Trophoblast cell (in vitro differentiated cells and primary cell): ENCODE results near the gene CDK7.

Experiments
- DNase-seq, 2 donors: peaks; one replicate each; pipeline ENCODE4 v3.0.0-alpha.2; 2016
- H2AFZ ChIP-seq: 2 replicates; pipeline ENCODE4 v1.6.1; 2013; ENCODE audit warnings: low read length, moderate library complexity, mild to moderate bottlenecking; ENCODE audit not compliant: insufficient read depth, poor library complexity
- H2AK5ac ChIP-seq: 2 replicates; pipeline ENCODE4 v1.6.1; 2013; ENCODE audit warnings: mild to moderate bottlenecking, low read length
- H2BK120ac ChIP-seq: 2 replicates; pipeline ENCODE4 v1.6.1; 2013; ENCODE audit warnings: low read length, mild to moderate bottlenecking, moderate library complexity; ENCODE audit not compliant: insufficient read depth, poor library complexity
- H2BK12ac ChIP-seq: 2 replicates; pipeline ENCODE4 v1.6.1; 2013; ENCODE audit warnings: mild to moderate bottlenecking, low read length, moderate library complexity
- H2BK5ac ChIP-seq: 2 replicates; pipeline ENCODE4 v1.6.1; 2013; ENCODE audit warnings: low read length, low read depth, moderate library complexity, mild to moderate bottlenecking; ENCODE audit not compliant: poor library complexity
- H3K14ac ChIP-seq: 2 replicates; pipeline ENCODE4 v1.6.1; 2013; ENCODE audit warnings: mild to moderate bottlenecking, low read length
- H3K18ac ChIP-seq: 2 replicates; pipeline ENCODE4 v1.6.1; 2013; ENCODE audit warnings: mild to moderate bottlenecking, low read length
- H3K23ac ChIP-seq: 2 replicates; pipeline ENCODE4 v1.6.1; 2013; ENCODE audit warnings: low read length
- H3K27ac ChIP-seq: 2 replicates; pipeline ENCODE4 v1.5.1; 2013; ENCODE audit warnings: low read depth, mild to moderate bottlenecking, inconsistent platforms, low read length, moderate library complexity
- H3K27me3 ChIP-seq: 2 replicates; pipeline ENCODE4 v1.6.1; 2013; ENCODE audit warnings: inconsistent platforms, mild to moderate bottlenecking, low read length, moderate library complexity; ENCODE audit not compliant: insufficient read depth
- H3K36me3 ChIP-seq, 2 experiments: 1 replicate in 1 of 2; 2 replicates in 1 of 2; pipeline ENCODE4 v1.6.1; 2013; ENCODE audit warnings: low read length in 2 of 2, mild to moderate bottlenecking in 2 of 2, moderate library complexity in 1 of 2; ENCODE audit not compliant: insufficient read depth in 2 of 2, control insufficient read depth in 1 of 2
- H3K4ac ChIP-seq: 2 replicates; pipeline ENCODE4 v1.6.1; 2013; ENCODE audit warnings: low read depth, mild to moderate bottlenecking, low read length, moderate library complexity
- H3K4me1 ChIP-seq, 2 experiments: 1 replicate in 1 of 2; 2 replicates in 1 of 2; pipeline ENCODE4 v1.6.1; 2013; ENCODE audit warnings: low read length in 2 of 2, mild to moderate bottlenecking in 2 of 2, moderate library complexity in 1 of 2; ENCODE audit not compliant: insufficient read depth in 2 of 2, control insufficient read depth in 1 of 2
- H3K4me2 ChIP-seq: 2 replicates; pipeline ENCODE4 v1.6.1; 2013; ENCODE audit warnings: inconsistent platforms, mild to moderate bottlenecking, low read length, moderate library complexity
- H3K4me3 ChIP-seq: 2 replicates; pipeline ENCODE4 v1.5.1; 2013; ENCODE audit warnings: mild to moderate bottlenecking, low read depth, low read length, inconsistent platforms
- H3K79me1 ChIP-seq: one replicate; pipeline ENCODE4 v1.6.1; 2013; ENCODE audit warnings: low read length
- H3K79me2 ChIP-seq: 2 replicates; pipeline ENCODE4 v1.6.1; 2013; ENCODE audit warnings: low read length, mild to moderate bottlenecking; ENCODE audit not compliant: control insufficient read depth, insufficient read depth, poor library complexity
- H3K9ac ChIP-seq: 2 replicates; pipeline ENCODE4 v1.6.1; 2013; ENCODE audit warnings: mild to moderate bottlenecking, low read length
- H3K9me3 ChIP-seq: 2 replicates; pipeline ENCODE4 v1.6.1; 2013; ENCODE audit warnings: low read depth, mild to moderate bottlenecking, control low read depth, inconsistent platforms, low read length; ENCODE audit not compliant: insufficient read depth
- H4K12ac ChIP-seq: 2 replicates; pipeline ENCODE4 v1.6.1; 2013; ENCODE audit warnings: low read depth, mild to moderate bottlenecking, low read length, moderate library complexity
- H4K8ac ChIP-seq: 2 replicates; pipeline ENCODE4 v1.6.1; 2013; ENCODE audit warnings: low read depth, mild to moderate bottlenecking, low read length, moderate library complexity
- H4K91ac ChIP-seq: one replicate; pipeline ENCODE4 v1.6.1; 2013; ENCODE audit warnings: low read depth, mild to moderate bottlenecking, low read length, moderate library complexity
- WGBS: extraction: QIAGEN DNeasy Blood & Tissue Kit; methylation state at CpG from one replicate; pipeline ENCODE4 v1.1.7; 2013; ENCODE audit warnings: missing lambda C conversion rate; ENCODE audit not compliant: insufficient read length, insufficient coverage; ENCODE audit errors: extremely low coverage; 5-methylcytosine and 5-hydroxymethylcytosine counted together

The CDK7 gene

DNA sequence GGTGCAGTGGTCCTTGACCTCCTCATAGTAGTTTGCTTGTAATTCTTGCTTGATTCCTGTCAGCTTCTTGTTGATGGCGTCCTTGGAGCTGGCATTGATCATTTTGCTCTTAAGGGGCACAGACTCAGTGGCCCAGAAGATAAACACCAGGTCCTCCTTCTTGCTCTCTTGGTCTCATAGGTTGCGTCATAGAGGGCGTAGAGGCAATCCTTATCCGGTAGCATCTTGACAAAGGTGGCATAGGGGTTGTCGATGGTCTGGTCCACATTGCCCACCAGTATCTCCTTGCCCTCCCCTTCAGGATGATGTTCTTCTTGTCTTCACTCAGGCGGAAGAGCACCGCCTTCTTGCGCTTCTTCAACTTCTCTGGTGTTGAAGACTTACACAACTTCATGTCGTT, 78.7 kb downstream of the CDK7 start:
- H4K12ac ChIP-seq: no peak overlapping the region
- no peaks in the 10 kb centered on the region for H3K27me3 ChIP-seq
- H3K9ac ChIP-seq: no peak overlapping the region
- no peak overlapping the region for H4K8ac ChIP-seq
- H3K4me2 ChIP-seq: no peak overlapping the region
- no peak overlapping the region for H2AK5ac ChIP-seq
- H2BK5ac ChIP-seq: no peak overlapping the region
- no peaks in the 10 kb centered on the region for H3K79me1 ChIP-seq
- H3K4me3 ChIP-seq: no peak overlapping the region
- no peak overlapping the region for H3K18ac ChIP-seq
- no peak overlapping the region for H3K23ac ChIP-seq
- no peak for DNase-seq
- H3K9me3 ChIP-seq: peaks cover 3% of the 10 kb centered on the region
- no peaks in the 10 kb centered on the region for H3K4me1 ChIP-seq
- H2BK120ac ChIP-seq: no peak overlapping the region
- no CpG with 5 or more reads among the region's 9 CpGs for WGBS
- H2BK12ac ChIP-seq: no peak overlapping the region
- no peak overlapping the region for H3K27ac ChIP-seq
- no peak overlapping the region for H3K14ac ChIP-seq
- H3K36me3 ChIP-seq: no peaks in the 10 kb centered on the region
- H3K4ac ChIP-seq: no peak overlapping the region
- no peak overlapping the region for H4K91ac ChIP-seq
- H3K79me2 ChIP-seq: no peaks in the 10 kb centered on the region
- no peak overlapping the region for H2AFZ ChIP-seq

- H3K36me3 ChIP-seq: no peaks in the 10 kb centered on the region
- no peak overlapping the region for H2BK5ac ChIP-seq
- no peak overlapping the region for H4K12ac ChIP-seq
- H3K14ac ChIP-seq: no peak overlapping the region
- H2AFZ ChIP-seq: no peak overlapping the region
- H2AK5ac ChIP-seq: no peak overlapping the region
- H4K8ac ChIP-seq: no peak overlapping the region
- WGBS: 80% methylated on average over 1 of the region's 1 CpG
- H3K27me3 ChIP-seq: no peaks in the 10 kb centered on the region
- no peak overlapping the region for H3K23ac ChIP-seq
- no peaks in the 10 kb centered on the region for H3K79me2 ChIP-seq
- H2BK120ac ChIP-seq: no peak overlapping the region
- H3K4me2 ChIP-seq: no peak overlapping the region
- H4K91ac ChIP-seq: no peak overlapping the region
- H3K4ac ChIP-seq: no peak overlapping the region
- no peak overlapping the region for H2BK12ac ChIP-seq
- no peak for DNase-seq
- no peaks in the 10 kb centered on the region for H3K79me1 ChIP-seq
- no peak overlapping the region for H3K18ac ChIP-seq
- H3K4me1 ChIP-seq: no peaks in the 10 kb centered on the region
- no peak overlapping the region for H3K27ac ChIP-seq
- no peak overlapping the region for H3K9ac ChIP-seq
- H3K9me3 ChIP-seq: no peaks in the 10 kb centered on the region
- H3K4me3 ChIP-seq: no peak overlapping the region
These were observed 81.3 kb downstream of the CDK7 start for GRCh38 chr5:69315972-69316371.

- H3K23ac ChIP-seq: no peak overlapping the region
- H3K27ac ChIP-seq: no peak overlapping the region
- DNase-seq: no peak
- no peak overlapping the region for H3K4me2 ChIP-seq
- no CpG with 5 or more reads among the region's 4 CpGs for WGBS
- no peak overlapping the region for H2AFZ ChIP-seq
- no peaks in the 10 kb centered on the region for H3K4me1 ChIP-seq
- H4K12ac ChIP-seq: no peak overlapping the region
- H3K36me3 ChIP-seq: no peaks in the 10 kb centered on the region
- H3K27me3 ChIP-seq: no peaks in the 10 kb centered on the region
- no peak overlapping the region for H2BK12ac ChIP-seq
- no peak overlapping the region for H2AK5ac ChIP-seq
- no peak overlapping the region for H4K91ac ChIP-seq
- H3K14ac ChIP-seq: no peak overlapping the region
- no peak overlapping the region for H3K9ac ChIP-seq
- H3K9me3 ChIP-seq: no peaks in the 10 kb centered on the region
- H2BK5ac ChIP-seq: no peak overlapping the region
- H2BK120ac ChIP-seq: no peak overlapping the region
- no peak overlapping the region for H3K4ac ChIP-seq
- no peak overlapping the region for H3K4me3 ChIP-seq
- no peak overlapping the region for H4K8ac ChIP-seq
- no peaks in the 10 kb centered on the region for H3K79me1 ChIP-seq
- H3K18ac ChIP-seq: no peak overlapping the region
- no peaks in the 10 kb centered on the region for H3K79me2 ChIP-seq
These were observed 82.7 kb downstream of the CDK7 start for GRCh38 chr5:69317391-69317790.

- H3K9ac ChIP-seq: no peak overlapping the region
- no peak overlapping the region for H2AFZ ChIP-seq
- H3K27ac ChIP-seq: no peak overlapping the region
- H3K14ac ChIP-seq: no peak overlapping the region
- no peak overlapping the region for H3K4me2 ChIP-seq
- no peaks in the 10 kb centered on the region for H3K79me1 ChIP-seq
- no peaks in the 10 kb centered on the region for H3K4me1 ChIP-seq
- H3K79me2 ChIP-seq: no peaks in the 10 kb centered on the region
- H2AK5ac ChIP-seq: no peak overlapping the region
- H2BK120ac ChIP-seq: no peak overlapping the region
- H3K9me3 ChIP-seq: no peaks in the 10 kb centered on the region
- no peaks in the 10 kb centered on the region for H3K36me3 ChIP-seq
- no peak overlapping the region for H2BK12ac ChIP-seq
- H4K91ac ChIP-seq: no peak overlapping the region
- no peak overlapping the region for H3K4me3 ChIP-seq
- no peak overlapping the region for H3K4ac ChIP-seq
- no peak overlapping the region for H4K8ac ChIP-seq
- no peak overlapping the region for H2BK5ac ChIP-seq
- no peak overlapping the region for H3K18ac ChIP-seq
- no peak overlapping the region for H3K23ac ChIP-seq
- H4K12ac ChIP-seq: no peak overlapping the region
- DNase-seq: no peak
- no CpG with 5 or more reads among the region's 1 CpG for WGBS
- H3K27me3 ChIP-seq: no peaks in the 10 kb centered on the region
These were observed 91.7 kb downstream of the CDK7 start for GRCh38 chr5:69326365-69326764.
